Measurements from ENCODE around the gene CCDC117.

Gene CCDC117

DNA sequence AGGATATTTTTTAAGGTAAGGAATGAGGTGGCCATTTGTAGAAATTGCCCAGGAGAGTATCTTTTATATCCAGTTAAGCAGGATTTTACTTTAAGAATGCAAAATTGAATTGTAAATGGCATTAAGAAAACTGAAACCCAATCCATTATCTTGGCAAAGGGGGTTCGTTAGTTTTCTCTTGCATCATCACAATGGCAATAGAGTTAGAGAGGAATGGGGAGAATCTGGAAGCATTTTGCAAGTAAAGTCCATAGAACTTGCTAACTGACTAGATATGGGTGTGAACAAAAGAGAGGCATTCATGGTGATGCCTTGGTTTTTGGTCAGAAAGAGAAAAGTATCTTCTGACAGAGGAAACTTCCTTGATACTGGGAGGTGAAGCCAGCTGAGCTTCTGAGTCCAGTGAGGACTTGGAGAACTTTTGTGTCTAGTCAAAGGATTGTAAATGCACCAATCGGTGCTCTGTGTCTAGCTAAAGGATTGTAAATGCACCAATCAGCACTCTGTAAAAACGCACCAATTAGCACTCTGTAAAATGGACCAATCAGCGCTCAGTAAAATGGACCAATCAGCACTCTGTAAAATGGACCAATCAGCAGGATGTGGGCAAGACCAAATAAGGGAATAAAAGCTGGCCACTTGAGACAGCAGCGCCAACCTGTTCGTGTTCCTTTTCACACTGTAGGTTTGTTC, 3.6 kb upstream of the CCDC117 start:
- no peak overlapping the region for H3K4me3 ChIP-seq (ENCODE audit: insufficient read depth, low read length, poor library complexity, severe bottlenecking)
- no peaks in the 10 kb centered on the region for H3K27me3 ChIP-seq (ENCODE audit: low read length)
- H4K20me1 ChIP-seq (ENCODE audit: low read depth, low read length): no peaks in the 10 kb centered on the region
- no peak overlapping the region for H3K9ac ChIP-seq (ENCODE audit: low read length)
- H3K36me3 ChIP-seq (ENCODE audit: low read length): no peaks in the 10 kb centered on the region
- H3K9me3 ChIP-seq (ENCODE audit: insufficient read depth, low read length): no peaks in the 10 kb centered on the region
- no peak overlapping the region for H2AFZ ChIP-seq (ENCODE audit: low read depth, low read length, severe bottlenecking)
- peaks cover 8% of the 10 kb centered on the region for H3K79me2 ChIP-seq (ENCODE audit: insufficient read depth, low read length)
- H3K4me2 ChIP-seq (ENCODE audit: low read depth, low read length, poor library complexity, severe bottlenecking): no peak overlapping the region
- TF ChIP-seq EZH2phosphoT487 (conservative IDR thresholded peaks at IDR 0.05; ENCODE audit: low read length): no peak
- TF ChIP-seq, protein P1, sequence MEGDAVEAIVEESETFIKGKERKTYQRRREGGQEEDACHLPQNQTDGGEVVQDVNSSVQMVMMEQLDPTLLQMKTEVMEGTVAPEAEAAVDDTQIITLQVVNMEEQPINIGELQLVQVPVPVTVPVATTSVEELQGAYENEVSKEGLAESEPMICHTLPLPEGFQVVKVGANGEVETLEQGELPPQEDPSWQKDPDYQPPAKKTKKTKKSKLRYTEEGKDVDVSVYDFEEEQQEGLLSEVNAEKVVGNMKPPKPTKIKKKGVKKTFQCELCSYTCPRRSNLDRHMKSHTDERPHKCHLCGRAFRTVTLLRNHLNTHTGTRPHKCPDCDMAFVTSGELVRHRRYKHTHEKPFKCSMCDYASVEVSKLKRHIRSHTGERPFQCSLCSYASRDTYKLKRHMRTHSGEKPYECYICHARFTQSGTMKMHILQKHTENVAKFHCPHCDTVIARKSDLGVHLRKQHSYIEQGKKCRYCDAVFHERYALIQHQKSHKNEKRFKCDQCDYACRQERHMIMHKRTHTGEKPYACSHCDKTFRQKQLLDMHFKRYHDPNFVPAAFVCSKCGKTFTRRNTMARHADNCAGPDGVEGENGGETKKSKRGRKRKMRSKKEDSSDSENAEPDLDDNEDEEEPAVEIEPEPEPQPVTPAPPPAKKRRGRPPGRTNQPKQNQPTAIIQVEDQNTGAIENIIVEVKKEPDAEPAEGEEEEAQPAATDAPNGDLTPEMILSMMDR (IDR thresholded peaks at IDR 0.05; ENCODE audit: insufficient read depth, low read length, poor library complexity, severe bottlenecking): no peak
- H3K27ac ChIP-seq (ENCODE audit: low read depth, low read length): no peak overlapping the region
- no peaks in the 10 kb centered on the region for H3K9me2 ChIP-seq (replicated peaks; ENCODE audit: insufficient read depth, low read length)
- H3F3A ChIP-seq (ENCODE audit: insufficient read depth): no peaks in the 10 kb centered on the region

DNA sequence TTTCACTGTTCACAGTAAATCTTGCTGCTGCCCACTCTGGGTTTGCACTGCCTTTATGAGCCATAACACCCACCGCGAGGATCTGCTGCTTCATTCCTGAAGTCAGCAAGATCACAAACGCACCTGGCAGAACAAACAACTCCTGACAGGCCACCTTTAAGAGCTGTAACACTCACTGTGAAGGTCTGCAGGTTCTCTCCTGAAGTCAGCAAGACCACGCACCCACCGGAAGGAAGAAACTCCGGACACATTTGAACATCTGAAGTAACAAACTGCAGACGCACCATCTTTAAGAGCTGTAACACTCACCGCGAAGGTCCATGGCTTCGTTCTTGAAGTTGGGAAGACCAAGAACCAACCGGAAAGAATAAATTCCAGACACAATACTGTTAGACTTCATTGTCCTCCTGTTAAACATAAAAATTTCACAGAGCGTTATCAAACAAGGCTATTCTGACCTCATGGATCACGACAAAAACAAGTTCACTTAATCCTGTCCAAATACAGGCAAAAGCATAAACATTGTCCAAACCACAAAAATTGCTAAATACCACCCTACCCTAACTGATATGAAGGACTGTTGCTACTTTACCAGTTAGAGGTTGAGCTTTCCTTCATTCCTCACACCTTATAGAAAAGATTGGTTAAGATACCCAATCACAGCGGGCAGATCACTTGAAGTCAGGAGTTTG, 3.0 kb upstream of the CCDC117 start:
- Histone ChIP-seq H3K27ac (ENCODE audit: low read depth, low read length) (no peak overlapping the region), H3K27me3 (ENCODE audit: low read length) (no peaks in the 10 kb centered on the region), H3K36me3 (ENCODE audit: low read length) (no peaks in the 10 kb centered on the region), H2AFZ (ENCODE audit: low read depth, low read length, severe bottlenecking) (no peak overlapping the region), H3K4me3 (ENCODE audit: insufficient read depth, low read length, poor library complexity, severe bottlenecking) (no peak overlapping the region), H3K9me2 (replicated peaks; ENCODE audit: insufficient read depth, low read length) (no peaks in the 10 kb centered on the region), H3K9ac (ENCODE audit: low read length) (no peak overlapping the region), H3K79me2 (ENCODE audit: insufficient read depth, low read length) (peaks cover 15% of the 10 kb centered on the region), H3F3A (ENCODE audit: insufficient read depth) (no peaks in the 10 kb centered on the region), H3K4me2 (ENCODE audit: low read depth, low read length, poor library complexity, severe bottlenecking) (no peak overlapping the region), H4K20me1 (ENCODE audit: low read depth, low read length) (no peaks in the 10 kb centered on the region), H3K9me3 (ENCODE audit: insufficient read depth, low read length) (no peaks in the 10 kb centered on the region)
- TF ChIP-seq, protein P1 (IDR thresholded peaks at IDR 0.05; ENCODE audit: insufficient read depth, low read length, poor library complexity, severe bottlenecking): no peak
- TF ChIP-seq EZH2phosphoT487 (conservative IDR thresholded peaks at IDR 0.05; ENCODE audit: low read length): no peak

DNA sequence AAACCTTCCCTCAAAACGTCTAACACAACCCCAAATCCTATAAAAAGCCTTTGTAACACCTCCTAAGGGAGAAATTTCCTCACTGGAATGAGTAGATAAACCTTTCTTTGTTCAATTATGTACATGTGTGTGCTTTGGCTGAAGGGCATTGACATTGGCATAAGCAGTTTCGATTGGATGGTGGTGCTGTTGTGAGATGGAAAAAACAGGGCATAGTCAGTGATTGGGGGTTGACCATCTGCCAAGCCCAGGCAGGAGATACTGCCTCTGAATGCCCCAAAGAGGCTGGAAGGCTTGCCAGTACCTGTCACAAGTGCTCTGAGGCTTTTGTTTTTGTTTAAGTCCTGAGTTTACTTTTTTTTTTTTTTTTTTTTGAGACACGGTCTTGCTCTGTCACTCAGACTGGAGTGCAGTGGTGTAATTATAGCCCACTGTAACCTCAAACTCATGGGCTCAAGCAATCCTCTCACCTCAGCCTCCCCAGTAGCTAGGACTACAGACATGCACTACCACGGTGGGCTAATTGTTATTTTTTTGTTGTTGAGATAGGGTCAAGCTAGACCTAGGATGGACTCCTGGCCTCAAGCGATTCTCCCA, 1.2 kb upstream of the CCDC117 start:
- Histone ChIP-seq H2AFZ (ENCODE audit: low read depth, low read length, severe bottlenecking) (no peak overlapping the region), H3K9ac (ENCODE audit: low read length) (no peak overlapping the region)
- no peak for TF ChIP-seq EZH2phosphoT487 (conservative IDR thresholded peaks at IDR 0.05; ENCODE audit: low read length)
- TF ChIP-seq, protein P1 (IDR thresholded peaks at IDR 0.05; ENCODE audit: insufficient read depth, low read length, poor library complexity, severe bottlenecking): no peak

More for the DNA sequence above, 1.2 kb upstream of the CCDC117 start:
- Histone ChIP-seq H3K27me3 (ENCODE audit: low read length) (no peaks in the 10 kb centered on the region), H3K79me2 (ENCODE audit: insufficient read depth, low read length) (peaks cover 24% of the 10 kb centered on the region), H3K36me3 (ENCODE audit: low read length) (no peaks in the 10 kb centered on the region), H3K4me2 (ENCODE audit: low read depth, low read length, poor library complexity, severe bottlenecking) (no peak overlapping the region), H4K20me1 (ENCODE audit: low read depth, low read length) (no peaks in the 10 kb centered on the region), H3K4me3 (ENCODE audit: insufficient read depth, low read length, poor library complexity, severe bottlenecking) (no peak overlapping the region), H3K9me3 (ENCODE audit: insufficient read depth, low read length) (no peaks in the 10 kb centered on the region), H3F3A (ENCODE audit: insufficient read depth) (no peaks in the 10 kb centered on the region), H3K9me2 (replicated peaks; ENCODE audit: insufficient read depth, low read length) (no peaks in the 10 kb centered on the region), H3K27ac (ENCODE audit: low read depth, low read length) (no peak overlapping the region)
